BE2C (cell line): Measurements from ENCODE around the gene SEL1L2.
A peak's percentile ranks its signal among the peaks of the same experiment; 100 is the strongest.

Source experiments
- DNase-seq: peaks from one replicate; pipeline ENCODE4 v3.0.0-alpha.2; 2020
- H3K27me3 ChIP-seq: fragments of 250-450 bp; sonication (Bioruptor Pico); 2 replicates; pipeline ENCODE4 v1.5.1; 2020; ENCODE audit warnings: mild to moderate bottlenecking
- H3K36me3 ChIP-seq: fragments of 250-450 bp; sonication (Bioruptor Pico); 2 replicates; pipeline ENCODE4 v1.5.1; 2020; ENCODE audit warnings: mild to moderate bottlenecking
- H3K4me1 ChIP-seq: fragments of 250-450 bp; sonication (Bioruptor Pico); 2 replicates; pipeline ENCODE4 v1.5.1; 2020
- H3K4me3 ChIP-seq: 2 replicates; pipeline ENCODE4 v1.5.1; 2011; ENCODE audit warnings: low read depth, low read length
- H3K9me3 ChIP-seq: fragments of 250-450 bp; sonication (Bioruptor Pico); 2 replicates; pipeline ENCODE4 v1.5.1; 2020
- CTCF ChIP-seq: IDR thresholded peaks from 2 replicates; pipeline ENCODE4 v1.5.1; 2012; ENCODE audit warnings: mild to moderate bottlenecking, low read depth, low read length

The SEL1L2 gene

GRCh38 chr20:13991311-13991710 is 897 bp upstream of the SEL1L2 start:
- no peaks in the 10 kb centered on the region for H3K36me3 ChIP-seq
- no peak for TF ChIP-seq CTCF
- no peaks in the 10 kb centered on the region for H3K4me1 ChIP-seq
- H3K4me3 ChIP-seq: no peak overlapping the region
- H3K27me3 ChIP-seq: peaks cover 6% of the 10 kb centered on the region
- no peak for DNase-seq
- no peaks in the 10 kb centered on the region for H3K9me3 ChIP-seq

GRCh38 chr20:13984211-13984610 is 6.2 kb downstream of the SEL1L2 start:
- TF ChIP-seq CTCF: no peak
- no peak for DNase-seq
- H3K27me3 ChIP-seq: peaks cover 3% of the 10 kb centered on the region; the same call in 1 of the 2 replicates
- no peaks in the 10 kb centered on the region for H3K9me3 ChIP-seq
- no peaks in the 10 kb centered on the region for H3K4me1 ChIP-seq
- no peak overlapping the region for H3K4me3 ChIP-seq
- H3K36me3 ChIP-seq: no peaks in the 10 kb centered on the region

- no peak for TF ChIP-seq CTCF
- Histone ChIP-seq H3K9me3 (no peaks in the 10 kb centered on the region), H3K36me3 (no peaks in the 10 kb centered on the region), H3K4me3 (no peak overlapping the region), H3K27me3 (no peaks in the 10 kb centered on the region; the same call in 1 of the 2 replicates), H3K4me1 (no peaks in the 10 kb centered on the region)
- no peak for DNase-seq
These were observed 29.9 kb downstream of the SEL1L2 start for GRCh38 chr20:13960525-13960924.

GRCh38 chr20:13960119-13960518 is 30.3 kb downstream of the SEL1L2 start:
- Histone ChIP-seq H3K27me3 (no peaks in the 10 kb centered on the region; the same call in 1 of the 2 replicates), H3K9me3 (no peaks in the 10 kb centered on the region), H3K4me3 (no peak overlapping the region), H3K4me1 (no peaks in the 10 kb centered on the region), H3K36me3 (no peaks in the 10 kb centered on the region)
- no peak for DNase-seq
- no peak for TF ChIP-seq CTCF

- Histone ChIP-seq H3K36me3 (no peaks in the 10 kb centered on the region), H3K27me3 (no peaks in the 10 kb centered on the region), H3K9me3 (no peaks in the 10 kb centered on the region), H3K4me3 (no peak overlapping the region), H3K4me1 (no peaks in the 10 kb centered on the region)
- DNase-seq: no peak
- peak; percentile 39 for TF ChIP-seq CTCF
These were observed 37.2 kb downstream of the SEL1L2 start for GRCh38 chr20:13953227-13953626.

- no peaks in the 10 kb centered on the region for H3K4me1 ChIP-seq
- no peak for DNase-seq
- TF ChIP-seq CTCF: no peak
- no peak overlapping the region for H3K4me3 ChIP-seq
- H3K9me3 ChIP-seq: no peaks in the 10 kb centered on the region
- H3K36me3 ChIP-seq: no peaks in the 10 kb centered on the region
- no peaks in the 10 kb centered on the region for H3K27me3 ChIP-seq
These were observed 42.7 kb downstream of the SEL1L2 start for GRCh38 chr20:13947719-13948118.
